ENCODE results near the gene CORO2B. TPM values are rescaled to one million over a fixed set of nuclear protein-coding genes. Genes with fewer than 3 reads are reported as not detected.
"Not testable (repeated sequence)": the region's sequence is repeated elsewhere in the genome, so short reads cannot be mapped to it uniquely, and the experiment has no call there.

CORO2B gene
- total and polyA plus RNA-seq, 8 donors, result 3.0 to 27.7 (median 21.0) TPM

GRCh38 chr15:68644083-68644904, 65.5 kb downstream of the CORO2B start:
- H3K4me3 ChIP-seq, result no peak overlapping the region
- H3K36me3 ChIP-seq, result no peaks in the 10 kb centered on the region
- no peaks in the 10 kb centered on the region for H3K4me1 ChIP-seq
- DNase-seq, result no peak
- no peaks in the 10 kb centered on the region for H3K27me3 ChIP-seq
- no peak overlapping the region for H3K27ac ChIP-seq
- no peak for ATAC-seq
- intact Hi-C loops (cut with DNase I), result no loop called here
- no peak for TF ChIP-seq CTCF (IDR thresholded peaks at IDR 0.05)
- no peaks in the 10 kb centered on the region for H3K9me3 ChIP-seq

DNA sequence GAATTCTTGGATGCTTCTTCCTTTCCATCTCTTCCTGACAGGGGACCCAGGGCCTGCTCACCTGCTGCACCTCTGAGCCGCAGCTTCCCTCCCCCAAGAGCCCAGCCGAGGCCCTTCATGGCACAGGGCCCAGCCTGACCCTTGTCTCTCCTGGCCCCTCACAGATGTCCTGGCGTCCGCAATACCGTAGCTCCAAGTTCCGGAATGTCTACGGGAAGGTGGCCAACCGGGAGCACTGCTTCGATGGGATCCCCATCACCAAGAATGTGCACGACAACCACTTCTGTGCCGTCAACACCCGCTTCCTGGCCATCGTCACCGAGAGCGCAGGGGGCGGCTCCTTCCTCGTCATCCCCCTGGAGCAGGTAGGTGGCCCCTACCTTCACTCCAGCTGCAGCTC, 66.2 kb downstream of the CORO2B start:
- DNase-seq, result no peak
- ATAC-seq, result no peak
- H3K27ac ChIP-seq, result no peak overlapping the region

GRCh38 chr15:68646156-68646555, 67.4 kb downstream of the CORO2B start:
- Histone ChIP-seq H3K36me3 (no peaks in the 10 kb centered on the region), H3K4me1 (no peaks in the 10 kb centered on the region), H3K27ac (no peak overlapping the region), H3K9me3 (no peaks in the 10 kb centered on the region), H3K4me3 (no peak overlapping the region), H3K27me3 (no peaks in the 10 kb centered on the region)
- TF ChIP-seq CTCF (IDR thresholded peaks at IDR 0.05), result no peak
- ATAC-seq, result no peak
- intact Hi-C loops (cut with DNase I), result no loop called here
- DNase-seq, result no peak

More for the DNA sequence above, 66.2 kb downstream of the CORO2B start:
- intact Hi-C loops (cut with DNase I), result no loop called here
- no peak overlapping the region for H3K4me3 ChIP-seq
- no peaks in the 10 kb centered on the region for H3K4me1 ChIP-seq
- H3K36me3 ChIP-seq, result no peaks in the 10 kb centered on the region
- no peak for TF ChIP-seq CTCF (IDR thresholded peaks at IDR 0.05)
- H3K9me3 ChIP-seq, result no peaks in the 10 kb centered on the region
- H3K27me3 ChIP-seq, result no peaks in the 10 kb centered on the region

DNA sequence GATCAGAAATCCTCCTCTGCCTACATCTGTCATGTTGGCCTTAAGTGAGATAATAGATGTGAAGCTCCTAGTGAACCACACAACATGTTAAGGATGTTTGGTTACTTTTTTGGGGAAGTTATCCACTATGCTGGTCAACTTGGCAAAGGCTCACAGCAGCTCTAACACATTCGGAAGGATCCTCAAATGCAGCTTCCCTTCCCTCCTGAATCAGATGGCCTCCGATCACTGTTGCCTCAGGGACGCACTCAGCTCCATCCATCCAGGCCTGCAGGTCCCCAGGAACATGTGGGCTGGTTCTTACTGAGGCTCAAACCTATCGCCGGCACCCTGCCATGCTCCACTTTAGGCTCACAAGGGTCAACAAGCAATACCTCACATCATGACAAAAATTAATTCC, 67.9 kb downstream of the CORO2B start:
- DNase-seq (no peak), ATAC-seq (no peak)
- intact Hi-C loops (cut with DNase I), result no loop called here
- Histone ChIP-seq H3K9me3 (no peaks in the 10 kb centered on the region), H3K4me3 (no peak overlapping the region), H3K4me1 (no peaks in the 10 kb centered on the region), H3K36me3 (no peaks in the 10 kb centered on the region), H3K27ac (no peak overlapping the region), H3K27me3 (no peaks in the 10 kb centered on the region)
- no peak for TF ChIP-seq CTCF (IDR thresholded peaks at IDR 0.05)

GRCh38 chr15:68647361-68647760, 68.6 kb downstream of the CORO2B start:
- H3K27me3 ChIP-seq; DNase-seq; H3K9me3 ChIP-seq; intact Hi-C loops (cut with DNase I); H3K36me3 ChIP-seq; H3K4me3 ChIP-seq; H3K27ac ChIP-seq; H3K4me1 ChIP-seq; ATAC-seq: not testable (repeated sequence)
